Measurements from ENCODE around the gene ELAVL3.
"Not testable (repeated sequence)": the region's sequence is repeated elsewhere in the genome, so short reads cannot be mapped to it uniquely, and the experiment has no call there.

ELAVL3 gene

DNA sequence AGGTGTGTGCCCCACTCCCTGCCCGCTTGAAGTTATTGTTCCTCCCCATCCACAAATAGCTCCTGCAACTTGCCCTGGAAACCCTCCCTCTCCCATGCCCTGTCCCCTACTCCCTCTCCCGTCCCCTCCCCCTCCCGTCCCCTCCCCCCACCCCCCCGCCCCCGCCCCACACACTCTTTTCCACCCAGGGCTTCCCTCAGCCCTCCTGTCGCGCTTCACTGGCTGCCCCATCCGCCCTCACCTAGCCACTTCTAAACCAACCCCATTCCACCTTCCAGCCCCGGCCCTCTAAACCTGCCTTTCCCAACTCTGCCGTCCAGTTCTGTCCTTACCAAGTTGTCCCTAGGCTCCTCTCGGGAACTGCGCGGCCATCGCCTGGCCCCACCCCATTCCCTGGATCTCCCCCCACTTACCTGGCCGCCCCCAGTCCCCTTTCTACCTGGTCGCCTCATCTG lies 62.7 kb downstream of the ELAVL3 start:
- TF ChIP-seq ZFX (IDR thresholded peaks at IDR 0.05; ENCODE audit: borderline replicate concordance): no peak
- TF ChIP-seq, protein P1, sequence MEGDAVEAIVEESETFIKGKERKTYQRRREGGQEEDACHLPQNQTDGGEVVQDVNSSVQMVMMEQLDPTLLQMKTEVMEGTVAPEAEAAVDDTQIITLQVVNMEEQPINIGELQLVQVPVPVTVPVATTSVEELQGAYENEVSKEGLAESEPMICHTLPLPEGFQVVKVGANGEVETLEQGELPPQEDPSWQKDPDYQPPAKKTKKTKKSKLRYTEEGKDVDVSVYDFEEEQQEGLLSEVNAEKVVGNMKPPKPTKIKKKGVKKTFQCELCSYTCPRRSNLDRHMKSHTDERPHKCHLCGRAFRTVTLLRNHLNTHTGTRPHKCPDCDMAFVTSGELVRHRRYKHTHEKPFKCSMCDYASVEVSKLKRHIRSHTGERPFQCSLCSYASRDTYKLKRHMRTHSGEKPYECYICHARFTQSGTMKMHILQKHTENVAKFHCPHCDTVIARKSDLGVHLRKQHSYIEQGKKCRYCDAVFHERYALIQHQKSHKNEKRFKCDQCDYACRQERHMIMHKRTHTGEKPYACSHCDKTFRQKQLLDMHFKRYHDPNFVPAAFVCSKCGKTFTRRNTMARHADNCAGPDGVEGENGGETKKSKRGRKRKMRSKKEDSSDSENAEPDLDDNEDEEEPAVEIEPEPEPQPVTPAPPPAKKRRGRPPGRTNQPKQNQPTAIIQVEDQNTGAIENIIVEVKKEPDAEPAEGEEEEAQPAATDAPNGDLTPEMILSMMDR (IDR thresholded peaks at IDR 0.05): no peak
- H3K27ac ChIP-seq: peak overlapping the region; percentile 82

DNA sequence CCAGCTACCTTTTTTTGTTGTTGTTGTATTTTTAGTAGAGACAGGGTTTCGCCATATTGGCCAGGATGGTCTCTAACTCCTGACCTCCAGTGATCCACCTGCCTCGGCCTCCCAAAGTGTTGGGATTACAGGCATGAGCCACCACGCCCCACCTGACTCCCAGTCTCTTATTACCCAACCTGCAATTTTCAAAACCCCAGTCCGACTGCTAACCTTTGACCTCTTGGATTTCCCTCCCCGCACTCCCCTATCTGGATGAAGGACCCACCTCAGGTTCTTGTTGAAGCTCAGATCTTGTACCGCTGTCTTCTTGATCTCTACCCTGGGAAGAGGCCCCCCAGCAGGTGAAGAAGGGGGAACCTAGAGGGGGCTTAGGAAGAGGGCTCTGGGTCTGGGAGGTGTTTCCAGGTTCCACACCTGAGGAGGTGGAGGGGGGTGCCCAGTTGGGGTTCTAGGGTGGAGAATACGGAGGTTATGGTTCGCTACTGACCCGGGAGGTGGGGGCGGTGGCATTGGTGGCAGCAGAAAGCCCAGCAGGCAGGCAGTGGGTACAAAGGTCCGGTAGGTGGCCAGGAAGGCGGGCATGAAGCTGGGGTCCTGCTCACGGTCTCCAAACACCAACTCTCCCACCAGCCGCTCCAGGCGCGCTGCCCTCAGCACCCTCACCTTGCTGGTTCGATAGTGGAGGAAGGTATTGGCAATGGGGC lies 64.3 kb downstream of the ELAVL3 start:
- H3K27ac ChIP-seq: no peak overlapping the region
- no peak for TF ChIP-seq ZFX (IDR thresholded peaks at IDR 0.05; ENCODE audit: borderline replicate concordance)
- TF ChIP-seq, protein P1 (IDR thresholded peaks at IDR 0.05): no peak

DNA sequence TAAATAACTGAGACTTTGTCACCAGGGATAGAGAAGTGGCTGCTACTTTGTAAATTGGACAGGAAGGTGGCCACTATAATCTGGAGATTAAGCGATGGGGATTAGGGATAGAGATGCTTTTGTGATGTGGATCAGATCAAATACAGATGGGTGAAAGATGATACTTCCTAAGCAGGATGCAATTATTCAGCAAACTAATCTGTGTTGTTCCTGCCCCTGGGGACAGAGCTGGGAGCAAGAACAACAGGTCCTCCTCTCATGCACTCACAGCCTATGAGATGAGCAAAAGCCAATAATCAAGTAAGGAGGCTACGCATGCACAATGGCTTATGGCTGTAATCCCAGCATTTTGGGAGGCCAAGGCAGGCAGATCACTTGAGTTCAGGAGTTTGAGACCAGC lies 66.3 kb downstream of the ELAVL3 start:
- TF ChIP-seq, protein P1 (IDR thresholded peaks at IDR 0.05): no peak
- TF ChIP-seq ZFX (IDR thresholded peaks at IDR 0.05; ENCODE audit: borderline replicate concordance): no peak
- H3K27ac ChIP-seq: no peak overlapping the region

DNA sequence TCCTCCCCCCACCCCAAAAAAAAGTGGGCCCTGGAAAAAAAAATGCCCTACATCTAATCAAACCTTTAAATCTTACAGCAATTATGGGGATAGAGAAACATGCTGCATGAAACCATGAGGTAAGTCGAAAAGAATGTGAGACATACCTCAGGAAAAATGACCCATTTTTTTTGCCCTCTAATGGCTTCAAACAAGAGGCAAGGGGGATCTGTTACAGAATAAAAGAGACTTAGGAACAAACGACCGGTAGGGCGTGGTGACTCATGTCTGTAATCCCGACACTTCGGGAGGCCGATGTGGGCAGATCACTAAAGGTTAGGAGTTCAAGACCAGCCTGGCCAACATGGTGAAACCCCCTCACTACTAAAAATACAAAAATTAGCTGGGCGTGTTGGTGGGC lies 70.2 kb downstream of the ELAVL3 start:
- no peak for TF ChIP-seq ZFX (IDR thresholded peaks at IDR 0.05; ENCODE audit: borderline replicate concordance)
- TF ChIP-seq, protein P1 (IDR thresholded peaks at IDR 0.05): no peak
- H3K27ac ChIP-seq: no peak overlapping the region

DNA sequence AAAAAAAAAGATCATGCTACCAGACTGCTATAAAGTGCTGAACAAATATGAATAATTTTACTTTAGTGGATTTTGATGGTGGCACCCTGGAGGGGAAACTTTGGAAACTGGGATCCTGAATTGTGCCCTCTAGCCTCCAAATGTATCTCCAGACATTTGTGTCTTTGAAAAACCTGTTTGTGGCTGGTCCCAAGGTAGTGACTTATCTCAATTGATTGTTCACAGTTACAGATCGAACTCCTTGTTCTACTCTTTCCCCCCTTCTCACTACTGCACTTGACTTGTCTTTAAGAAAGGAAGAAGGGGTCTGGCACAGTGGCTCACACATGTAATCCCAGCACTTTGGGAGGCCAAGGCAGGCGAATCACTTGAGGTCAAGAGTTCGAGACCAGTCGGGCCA lies 72.3 kb downstream of the ELAVL3 start:
- no peak overlapping the region for H3K27ac ChIP-seq
- no peak for TF ChIP-seq ZFX (IDR thresholded peaks at IDR 0.05; ENCODE audit: borderline replicate concordance)
- TF ChIP-seq, protein P1 (IDR thresholded peaks at IDR 0.05): no peak

DNA sequence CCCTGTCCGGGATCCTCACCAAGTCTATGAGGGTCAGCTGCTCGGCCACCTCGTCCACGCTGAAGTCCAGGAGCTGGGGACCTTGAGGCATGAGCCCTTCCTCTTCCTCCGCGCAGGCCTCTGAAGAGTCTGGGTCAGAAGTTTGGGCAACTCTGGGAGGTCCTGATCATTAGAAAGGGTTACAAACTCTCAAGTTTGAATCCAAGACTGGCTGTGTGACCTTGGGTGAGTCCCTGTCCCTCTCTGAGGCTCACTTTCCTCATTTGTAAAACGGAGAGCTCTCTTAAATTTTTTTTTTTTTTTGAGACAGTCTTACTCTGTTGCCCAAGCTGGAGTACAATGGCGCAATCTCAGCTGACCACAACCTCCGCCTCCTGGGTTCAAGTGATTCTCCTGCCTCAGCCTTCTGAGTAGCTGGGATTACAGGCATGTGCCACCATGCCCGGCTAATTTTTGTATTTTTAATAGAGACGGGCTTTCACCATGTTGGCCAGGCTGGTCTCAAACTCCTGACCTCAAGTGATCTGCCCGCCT lies 74.1 kb downstream of the ELAVL3 start:
- H3K27ac ChIP-seq: not testable (repeated sequence)

DNA sequence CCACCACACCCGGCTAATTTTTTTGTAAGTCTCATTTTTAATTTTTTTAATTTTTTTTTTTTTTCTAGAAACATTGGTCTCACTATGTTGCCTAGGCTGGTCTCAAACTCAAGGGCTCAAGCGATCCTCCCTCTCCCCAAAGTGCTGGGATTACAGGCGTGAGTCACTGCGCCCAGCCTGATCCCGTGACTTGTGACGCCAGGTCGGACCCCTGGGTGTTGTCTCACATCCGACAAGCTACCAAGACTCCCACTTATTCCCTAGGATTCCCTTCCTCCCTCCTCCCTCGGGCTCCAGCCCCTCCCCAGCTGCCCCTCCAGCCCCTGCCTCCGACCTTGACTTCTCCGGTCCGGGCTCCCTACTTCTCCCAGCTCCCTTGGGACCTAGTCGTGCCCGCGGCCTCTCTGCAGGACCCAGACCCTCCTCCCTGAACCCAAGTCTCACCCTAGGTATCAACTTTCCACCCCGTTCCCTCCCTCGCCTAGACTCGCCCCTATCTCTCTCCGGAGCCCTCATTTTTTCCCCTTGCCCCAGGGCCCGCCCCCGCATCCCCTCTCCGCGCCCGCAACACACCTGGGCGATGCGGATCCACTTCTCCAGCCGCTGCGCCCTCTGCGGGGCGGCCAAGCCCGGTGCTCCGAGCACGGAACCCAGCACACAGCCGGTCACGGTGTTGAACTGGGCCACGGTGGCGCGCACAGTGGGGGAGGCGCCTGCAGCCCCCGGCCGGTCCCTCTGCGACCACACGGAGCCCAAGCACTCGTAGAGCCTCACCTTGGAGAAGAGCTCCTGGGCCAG lies 74.8 kb downstream of the ELAVL3 start:
- TF ChIP-seq ZFX (IDR thresholded peaks at IDR 0.05; ENCODE audit: borderline replicate concordance): no peak
- TF ChIP-seq, protein P1 (IDR thresholded peaks at IDR 0.05): no peak
- H3K27ac ChIP-seq: no peak overlapping the region
